22Rv1 (cell line): Measurements from ENCODE around the gene CGREF1.
A peak's percentile ranks its signal among the peaks of the same experiment; 100 is the strongest.

Source experiments
- H3K27ac ChIP-seq: fragments of 450-650 bp; 2 replicates; pipeline ENCODE4 v1.5.1; 2017
- ZFX ChIP-seq: fragments of 450-650 bp; IDR thresholded peaks from 2 replicates; pipeline ENCODE4 v1.6.1; 2017; ENCODE audit warnings: antibody characterized with exemption, borderline replicate concordance
- TF ChIP-seq, protein P1 (sequence below): fragments of 450-650 bp; IDR thresholded peaks from 2 replicates; pipeline ENCODE4 v1.5.1; 2017; ENCODE audit warnings: mild to moderate bottlenecking

CGREF1 gene

DNA sequence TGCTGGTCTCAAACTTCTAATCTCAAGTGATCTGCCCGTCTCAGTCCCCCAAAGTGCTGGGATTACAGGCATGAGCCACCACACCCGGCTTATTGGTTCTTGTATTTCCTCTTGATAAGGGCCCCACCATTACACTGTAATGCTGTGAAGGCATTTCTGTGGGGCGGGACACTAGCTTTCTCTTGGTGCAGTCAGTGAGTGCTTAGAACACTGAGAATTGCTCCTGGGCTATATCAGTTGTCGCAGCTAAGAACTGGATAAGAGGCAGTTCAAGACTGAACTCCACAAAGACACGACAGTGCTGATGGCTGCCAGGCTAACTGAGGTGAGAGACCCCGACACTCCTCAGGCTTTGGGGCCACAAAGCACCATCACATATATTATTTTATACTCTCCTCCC lies 30.3 kb downstream of the CGREF1 start:
- no peak overlapping the region for H3K27ac ChIP-seq
- TF ChIP-seq ZFX, result no peak
- TF ChIP-seq, protein P1, sequence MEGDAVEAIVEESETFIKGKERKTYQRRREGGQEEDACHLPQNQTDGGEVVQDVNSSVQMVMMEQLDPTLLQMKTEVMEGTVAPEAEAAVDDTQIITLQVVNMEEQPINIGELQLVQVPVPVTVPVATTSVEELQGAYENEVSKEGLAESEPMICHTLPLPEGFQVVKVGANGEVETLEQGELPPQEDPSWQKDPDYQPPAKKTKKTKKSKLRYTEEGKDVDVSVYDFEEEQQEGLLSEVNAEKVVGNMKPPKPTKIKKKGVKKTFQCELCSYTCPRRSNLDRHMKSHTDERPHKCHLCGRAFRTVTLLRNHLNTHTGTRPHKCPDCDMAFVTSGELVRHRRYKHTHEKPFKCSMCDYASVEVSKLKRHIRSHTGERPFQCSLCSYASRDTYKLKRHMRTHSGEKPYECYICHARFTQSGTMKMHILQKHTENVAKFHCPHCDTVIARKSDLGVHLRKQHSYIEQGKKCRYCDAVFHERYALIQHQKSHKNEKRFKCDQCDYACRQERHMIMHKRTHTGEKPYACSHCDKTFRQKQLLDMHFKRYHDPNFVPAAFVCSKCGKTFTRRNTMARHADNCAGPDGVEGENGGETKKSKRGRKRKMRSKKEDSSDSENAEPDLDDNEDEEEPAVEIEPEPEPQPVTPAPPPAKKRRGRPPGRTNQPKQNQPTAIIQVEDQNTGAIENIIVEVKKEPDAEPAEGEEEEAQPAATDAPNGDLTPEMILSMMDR, result no peak

DNA sequence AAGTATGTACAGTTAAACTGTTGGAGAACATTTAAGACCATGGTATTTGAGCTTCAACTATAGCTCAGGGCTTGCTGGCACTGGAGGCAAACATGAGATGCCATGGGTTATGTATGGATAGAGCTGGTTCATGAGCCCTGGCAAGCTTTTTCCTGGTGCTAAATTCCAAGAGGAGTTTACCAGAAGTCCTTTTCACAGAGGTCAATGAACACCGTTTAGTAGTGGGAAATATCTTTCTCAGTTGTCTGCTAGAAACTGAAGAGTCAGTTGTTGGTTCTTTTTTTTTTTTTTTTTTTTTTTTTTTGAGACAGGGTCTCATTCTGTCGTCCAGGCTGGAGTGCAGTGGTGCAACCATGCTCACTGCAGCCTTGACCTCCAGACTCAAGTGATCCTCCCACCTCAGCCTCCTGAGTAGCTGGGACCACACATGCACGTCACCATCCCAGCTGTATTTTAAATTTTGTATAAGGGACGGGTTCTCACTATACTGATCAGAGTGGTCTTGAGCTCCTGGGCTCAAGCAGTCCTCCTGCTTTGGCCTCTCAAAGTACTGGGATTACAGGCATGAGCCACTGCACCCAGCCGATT lies 31.0 kb downstream of the CGREF1 start:
- no peak overlapping the region for H3K27ac ChIP-seq

DNA sequence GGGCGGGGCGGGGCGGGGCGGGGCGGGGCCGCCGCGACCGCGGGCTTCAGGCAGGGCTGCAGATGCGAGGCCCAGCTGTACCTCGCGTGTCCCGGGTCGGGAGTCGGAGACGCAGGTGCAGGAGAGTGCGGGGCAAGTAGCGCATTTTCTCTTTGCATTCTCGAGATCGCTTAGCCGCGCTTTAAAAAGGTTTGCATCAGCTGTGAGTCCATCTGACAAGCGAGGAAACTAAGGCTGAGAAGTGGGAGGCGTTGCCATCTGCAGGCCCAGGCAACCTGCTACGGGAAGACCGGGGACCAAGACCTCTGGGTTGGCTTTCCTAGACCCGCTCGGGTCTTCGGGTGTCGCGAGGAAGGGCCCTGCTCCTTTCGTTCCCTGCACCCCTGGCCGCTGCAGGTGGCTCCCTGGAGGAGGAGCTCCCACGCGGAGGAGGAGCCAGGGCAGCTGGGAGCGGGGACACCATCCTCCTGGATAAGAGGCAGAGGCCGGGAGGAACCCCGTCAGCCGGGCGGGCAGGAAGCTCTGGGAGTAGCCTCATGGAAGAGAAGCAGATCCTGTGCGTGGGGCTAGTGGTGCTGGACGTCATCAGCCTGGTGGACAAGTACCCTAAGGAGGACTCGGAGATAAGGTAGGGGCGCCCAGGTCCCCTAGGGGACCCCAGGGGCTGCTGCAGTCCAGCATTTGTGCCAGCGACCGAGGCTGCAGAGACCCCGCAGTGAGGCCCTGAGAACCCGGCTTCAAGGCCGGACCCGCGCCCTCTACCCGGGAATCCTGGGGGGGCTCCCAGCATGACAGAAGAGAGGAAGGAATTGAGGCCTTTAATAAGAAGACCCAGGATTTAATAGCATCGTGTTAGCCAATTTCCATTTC lies 32.0 kb downstream of the CGREF1 start, which contains the start of gene KHK:
Gene KHK (plus strand): TSS at position 49 of the 870 bp plus-strand sequence. CDS start 488 bp downstream, at position 537.
- TF ChIP-seq, protein P1, result peak; percentile 57
- TF ChIP-seq ZFX, result no peak
- H3K27ac ChIP-seq, result peak within 1 kb of the TSS; percentile 79

More for the DNA sequence above, 31.0 kb downstream of the CGREF1 start:
- no peak for TF ChIP-seq ZFX
- TF ChIP-seq, protein P1, result no peak

DNA sequence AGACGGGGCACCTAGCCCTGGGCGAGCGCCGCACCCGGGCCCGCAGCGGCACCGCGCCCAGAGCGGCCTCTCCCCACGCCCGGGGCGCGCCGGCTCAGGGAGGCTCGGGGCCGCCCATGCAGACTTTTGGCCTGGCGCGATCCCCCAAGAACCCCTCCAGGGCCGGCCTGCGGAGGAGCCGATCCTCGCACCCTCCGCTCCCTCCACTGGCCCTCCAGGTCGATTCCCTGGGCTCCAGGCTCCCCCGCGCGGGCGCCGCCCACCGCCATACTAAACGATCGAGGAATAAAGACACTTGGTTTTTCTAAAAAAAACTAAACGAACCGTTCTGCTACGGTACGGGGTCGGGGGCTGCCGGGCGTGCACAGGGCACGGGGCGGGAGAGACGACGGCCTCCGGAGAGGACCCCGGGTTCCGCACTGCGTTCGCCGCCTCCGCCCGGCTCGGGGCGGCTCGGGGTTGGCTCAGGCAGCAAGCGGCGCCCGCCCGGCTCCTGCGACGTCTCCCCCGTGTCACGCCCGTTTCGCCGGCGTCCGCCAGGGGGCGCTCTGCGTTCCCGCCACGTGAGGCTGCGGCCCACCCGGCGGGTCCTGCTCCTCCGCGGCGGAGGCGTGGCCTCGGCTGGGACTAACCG lies 32.7 kb downstream of the CGREF1 start:
- TF ChIP-seq, protein P1, result peak; percentile 93
- TF ChIP-seq ZFX, result no peak
- peak overlapping the region; percentile 79 for H3K27ac ChIP-seq

DNA sequence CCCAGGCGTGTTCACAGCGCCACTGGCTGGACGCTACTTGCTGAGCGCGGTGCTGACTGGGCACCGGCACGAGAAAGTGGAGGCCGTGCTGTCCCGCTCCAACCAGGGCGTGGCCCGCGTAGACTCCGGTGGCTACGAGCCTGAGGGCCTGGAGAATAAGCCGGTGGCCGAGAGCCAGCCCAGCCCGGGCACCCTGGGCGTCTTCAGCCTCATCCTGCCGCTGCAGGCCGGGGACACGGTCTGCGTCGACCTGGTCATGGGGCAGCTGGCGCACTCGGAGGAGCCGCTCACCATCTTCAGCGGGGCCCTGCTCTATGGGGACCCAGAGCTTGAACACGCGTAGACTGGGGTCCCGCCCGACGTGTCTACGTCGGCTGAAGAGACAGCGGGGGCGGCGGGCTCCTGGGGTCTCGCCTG lies 33.2 kb downstream of the CGREF1 start:
- no peak for TF ChIP-seq ZFX
- peak overlapping the region; percentile 79 for H3K27ac ChIP-seq

DNA sequence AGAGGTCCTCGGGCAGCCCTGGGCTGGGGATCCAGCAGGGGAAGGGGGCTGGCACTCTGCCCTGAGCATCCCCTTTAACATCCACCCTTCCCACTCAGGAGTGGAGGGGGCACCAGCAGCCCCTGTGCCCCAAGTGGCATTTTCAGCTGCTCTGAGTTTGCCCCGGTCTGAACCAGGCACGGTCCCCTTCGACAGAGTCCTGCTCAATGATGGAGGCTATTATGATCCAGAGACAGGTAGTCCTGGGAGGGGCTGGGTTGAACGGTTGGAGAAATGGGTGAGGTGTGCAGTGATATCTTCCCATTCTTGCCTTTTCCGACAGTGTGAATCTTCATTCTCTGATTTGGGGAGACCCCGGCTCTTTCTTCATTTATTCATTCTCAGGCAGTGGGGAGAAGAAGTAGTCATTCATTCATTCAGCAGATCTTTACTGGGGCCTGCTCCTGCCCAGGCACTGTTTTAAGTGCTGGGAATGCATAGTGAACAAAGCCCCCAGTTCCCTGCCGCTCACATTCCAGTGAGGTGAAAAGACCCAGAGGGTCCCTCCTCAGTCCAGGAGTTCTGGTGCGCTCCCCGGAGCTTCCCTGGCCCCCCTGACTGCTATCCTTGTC lies 33.8 kb downstream of the CGREF1 start:
- peak overlapping the region; percentile 79 for H3K27ac ChIP-seq
- TF ChIP-seq ZFX, result no peak
- TF ChIP-seq, protein P1, result peak; percentile 60; the same call in 1 of the 2 replicates

DNA sequence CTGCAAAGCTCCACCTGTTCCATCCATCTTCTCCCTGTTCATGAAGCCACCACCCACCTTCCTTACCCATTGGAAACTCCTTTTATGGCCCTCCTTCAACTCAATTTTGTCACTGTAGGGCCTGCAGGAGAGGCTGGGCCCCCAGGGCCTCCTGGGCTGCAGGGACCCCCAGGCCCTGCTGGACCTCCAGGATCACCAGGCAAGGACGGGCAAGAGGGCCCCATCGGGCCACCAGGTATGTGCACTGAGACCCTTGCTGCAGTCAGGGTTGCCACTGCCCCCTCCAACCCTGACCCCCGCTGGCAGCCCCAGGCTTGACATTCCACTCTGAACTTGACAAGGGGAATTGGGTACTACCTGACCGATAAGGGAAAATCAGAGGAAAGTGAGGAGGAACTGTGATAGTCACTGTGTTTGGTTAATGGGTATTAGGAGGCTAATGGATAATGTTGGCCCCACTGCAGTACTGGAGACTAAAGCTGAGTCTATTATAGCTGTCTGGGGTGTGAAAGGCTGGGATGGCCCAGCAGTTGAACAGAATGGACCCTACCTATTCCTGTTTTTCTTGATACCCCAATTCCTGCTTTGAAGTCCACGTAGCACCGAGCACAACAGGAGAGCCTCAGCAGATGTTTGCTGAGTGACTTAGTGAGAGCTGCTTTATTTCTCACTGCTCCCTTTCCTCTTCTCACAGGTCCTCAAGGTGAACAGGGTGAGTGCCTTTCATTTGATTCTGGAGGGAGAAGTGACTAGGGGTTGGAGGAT lies 34.4 kb downstream of the CGREF1 start:
- no peak for TF ChIP-seq ZFX
- TF ChIP-seq, protein P1, result no peak
- H3K27ac ChIP-seq, result peak overlapping the region; percentile 79; the same call in 1 of the 2 replicates
